GM21447 (cell line): ENCODE results near the gene NDST1.

Experiments used
- ATAC-seq: cut with Tn5 transposase; IDR thresholded peaks from one replicate; pipeline ENCODE4 v1.9.1; 2021; ENCODE audit not compliant: unreplicated experiment

Gene NDST1

GRCh38 chr5:150561571-150562275, 53.8 kb downstream of the NDST1 start:
- no peak for ATAC-seq

GRCh38 chr5:150562832-150563231, 54.9 kb downstream of the NDST1 start:
- ATAC-seq = no peak

GRCh38 chr5:150565868-150566267, 57.9 kb downstream of the NDST1 start:
- ATAC-seq = no peak

DNA sequence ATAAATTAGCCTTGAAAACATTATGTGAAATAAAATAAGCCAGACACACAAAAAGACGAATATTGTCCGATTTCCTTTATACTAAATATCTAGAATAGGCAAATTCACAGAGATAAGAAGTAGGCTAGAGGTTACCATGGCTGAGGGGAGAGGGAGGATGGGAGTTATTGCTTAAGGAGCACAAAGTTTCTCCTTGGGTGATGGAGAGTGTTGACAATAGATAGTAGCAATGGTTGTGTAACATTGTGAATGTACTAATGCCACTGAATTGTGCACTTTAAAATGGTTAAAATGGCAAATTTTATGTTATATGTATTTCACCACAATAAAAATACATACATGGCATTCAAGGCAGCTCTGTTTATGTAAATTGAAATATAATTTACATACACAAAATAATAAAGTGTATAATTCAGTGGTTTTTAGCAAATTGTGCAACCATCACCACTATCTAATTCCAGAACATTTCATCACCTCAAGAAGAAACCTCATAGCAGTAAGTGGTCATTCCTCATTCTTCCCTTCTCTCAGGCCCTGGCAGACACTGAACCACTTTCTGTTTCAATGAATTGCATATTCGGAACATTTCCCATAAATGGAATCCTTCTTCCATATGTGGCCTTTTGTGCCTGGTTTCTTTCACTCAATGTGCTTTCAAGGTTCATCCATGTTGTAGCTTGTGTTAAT, 59.2 kb downstream of the NDST1 start:
- ATAC-seq = no peak

DNA sequence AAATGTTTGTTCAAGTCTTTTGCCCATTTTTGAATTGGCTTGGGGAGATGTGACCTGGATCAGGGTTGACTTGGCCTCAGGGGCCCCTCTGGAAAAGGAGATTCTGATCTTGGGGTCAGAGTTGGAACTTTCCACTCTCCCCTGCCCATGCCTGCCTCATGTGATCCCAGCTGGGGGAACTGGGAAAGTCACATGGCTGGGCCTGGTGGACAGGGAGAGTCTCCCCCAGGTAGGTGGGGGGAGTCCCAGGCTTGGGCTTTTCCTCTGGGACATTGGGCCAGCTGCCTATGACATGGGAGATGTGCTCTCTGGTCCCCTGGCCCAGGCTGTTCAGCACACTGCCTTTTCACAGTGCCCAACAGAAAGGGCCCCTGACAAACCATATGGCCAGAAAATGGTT, 60.7 kb downstream of the NDST1 start:
- no peak for ATAC-seq

DNA sequence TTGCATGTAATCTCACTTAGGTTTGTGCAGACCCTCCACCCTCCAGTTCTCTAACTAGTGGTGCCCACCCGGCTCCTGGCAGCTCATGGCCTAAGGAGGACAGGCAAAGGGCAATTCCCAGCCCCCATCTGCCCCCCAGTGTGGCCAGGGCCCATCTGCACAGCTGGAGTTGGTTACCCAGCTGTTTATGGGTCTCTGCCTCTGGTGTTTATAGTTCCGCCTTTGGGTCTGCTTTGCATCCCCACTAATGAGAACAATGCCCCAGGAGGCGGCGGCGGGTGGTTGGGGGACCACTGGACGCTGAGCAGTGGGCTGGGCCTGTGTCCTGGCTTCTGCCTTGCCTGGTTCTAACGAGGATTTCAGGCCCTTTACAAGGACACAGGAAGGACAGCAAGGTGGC, 62.4 kb downstream of the NDST1 start:
- ATAC-seq = no peak

GRCh38 chr5:150571836-150572235, 63.9 kb downstream of the NDST1 start:
- ATAC-seq = no peak

GRCh38 chr5:150573216-150573615, 65.3 kb downstream of the NDST1 start:
- no peak for ATAC-seq

DNA sequence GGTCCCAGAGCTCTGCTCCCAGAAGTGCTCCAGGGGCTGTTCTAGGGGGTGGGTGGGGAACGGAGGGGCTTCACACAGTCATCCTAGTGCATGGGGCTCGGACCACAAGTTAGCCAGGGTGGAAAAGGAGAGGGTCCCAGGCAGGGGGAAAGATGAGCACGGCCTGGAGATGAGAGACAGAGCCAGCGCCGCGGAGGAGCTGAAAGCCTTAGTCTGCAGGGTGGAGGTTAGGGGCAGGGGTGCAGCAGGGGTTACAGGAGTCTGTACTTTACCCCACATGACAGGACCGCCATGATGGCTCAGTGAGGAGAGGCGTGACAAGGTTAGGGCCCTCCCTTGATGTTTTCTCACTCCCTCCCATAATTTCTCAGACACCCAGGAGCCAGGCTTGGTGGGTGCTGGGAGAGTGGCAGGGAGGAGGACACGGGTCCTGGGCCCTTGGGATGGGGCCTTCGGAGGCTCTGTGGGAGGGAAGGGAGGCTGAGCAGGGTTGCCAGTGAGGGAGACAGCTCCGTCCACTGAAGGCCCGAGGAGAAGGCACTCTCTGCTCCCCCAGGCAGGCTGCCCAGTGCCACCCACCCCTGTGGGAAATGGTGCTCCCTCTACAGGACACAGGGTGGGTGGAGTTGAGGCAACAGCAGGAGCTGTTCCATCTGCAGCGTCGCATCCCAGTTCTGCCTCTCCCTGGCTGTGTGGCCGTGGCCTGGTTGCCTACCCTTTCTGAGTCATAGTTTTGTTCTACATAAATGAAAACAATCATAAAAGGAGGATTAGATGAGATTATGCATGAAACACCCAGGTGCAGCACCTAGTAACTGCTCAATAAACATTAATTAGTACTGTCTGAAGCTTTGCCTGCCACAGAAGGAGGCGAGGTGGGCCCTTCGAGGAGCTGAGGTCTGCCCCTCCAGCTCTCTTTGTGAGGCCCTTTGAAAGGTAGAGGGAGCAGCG, 66.2 kb downstream of the NDST1 start:
- ATAC-seq = no peak

GRCh38 chr5:150574818-150575547, 67.1 kb downstream of the NDST1 start:
- no peak for ATAC-seq

- no peak for ATAC-seq
Measured at GRCh38 chr5:150575745-150576448, 68.0 kb downstream of the NDST1 start.

GRCh38 chr5:150576449-150576949, 68.6 kb downstream of the NDST1 start:
- ATAC-seq = no peak

- ATAC-seq = no peak
Measured at GRCh38 chr5:150577378-150578139, 69.6 kb downstream of the NDST1 start.

DNA sequence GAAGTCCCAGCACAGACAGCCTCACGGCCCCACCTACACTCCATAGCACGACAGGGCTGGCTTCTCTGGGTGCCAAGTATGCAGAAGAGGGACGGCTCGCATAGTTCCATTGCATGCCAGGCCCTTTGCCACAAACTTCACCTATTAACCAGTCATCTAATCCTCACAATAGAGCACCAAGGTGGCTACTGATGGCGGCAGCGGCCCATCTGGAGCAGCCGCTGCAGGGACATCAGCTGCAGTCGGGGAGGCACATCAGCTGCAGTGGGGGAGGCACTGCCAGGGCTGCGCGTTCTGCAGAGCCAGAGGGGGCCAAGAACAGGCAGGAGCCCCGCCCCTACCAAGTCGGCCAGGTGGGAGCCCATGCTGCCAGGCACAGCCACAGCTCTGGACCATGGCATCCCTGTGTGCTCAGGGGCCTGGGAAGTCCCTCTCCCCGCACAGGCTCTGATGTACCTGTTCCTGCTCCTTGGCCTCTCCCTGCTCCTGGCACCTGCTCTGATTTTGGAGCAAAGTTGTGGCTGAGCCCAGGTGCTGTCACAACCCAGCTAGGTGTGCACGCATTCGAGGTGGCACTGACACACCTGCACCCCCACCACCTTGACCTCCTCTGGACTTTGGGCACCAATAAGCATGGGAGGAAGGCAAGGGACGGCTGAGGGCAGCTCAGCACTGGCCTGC, 71.0 kb downstream of the NDST1 start:
- no peak for ATAC-seq

DNA sequence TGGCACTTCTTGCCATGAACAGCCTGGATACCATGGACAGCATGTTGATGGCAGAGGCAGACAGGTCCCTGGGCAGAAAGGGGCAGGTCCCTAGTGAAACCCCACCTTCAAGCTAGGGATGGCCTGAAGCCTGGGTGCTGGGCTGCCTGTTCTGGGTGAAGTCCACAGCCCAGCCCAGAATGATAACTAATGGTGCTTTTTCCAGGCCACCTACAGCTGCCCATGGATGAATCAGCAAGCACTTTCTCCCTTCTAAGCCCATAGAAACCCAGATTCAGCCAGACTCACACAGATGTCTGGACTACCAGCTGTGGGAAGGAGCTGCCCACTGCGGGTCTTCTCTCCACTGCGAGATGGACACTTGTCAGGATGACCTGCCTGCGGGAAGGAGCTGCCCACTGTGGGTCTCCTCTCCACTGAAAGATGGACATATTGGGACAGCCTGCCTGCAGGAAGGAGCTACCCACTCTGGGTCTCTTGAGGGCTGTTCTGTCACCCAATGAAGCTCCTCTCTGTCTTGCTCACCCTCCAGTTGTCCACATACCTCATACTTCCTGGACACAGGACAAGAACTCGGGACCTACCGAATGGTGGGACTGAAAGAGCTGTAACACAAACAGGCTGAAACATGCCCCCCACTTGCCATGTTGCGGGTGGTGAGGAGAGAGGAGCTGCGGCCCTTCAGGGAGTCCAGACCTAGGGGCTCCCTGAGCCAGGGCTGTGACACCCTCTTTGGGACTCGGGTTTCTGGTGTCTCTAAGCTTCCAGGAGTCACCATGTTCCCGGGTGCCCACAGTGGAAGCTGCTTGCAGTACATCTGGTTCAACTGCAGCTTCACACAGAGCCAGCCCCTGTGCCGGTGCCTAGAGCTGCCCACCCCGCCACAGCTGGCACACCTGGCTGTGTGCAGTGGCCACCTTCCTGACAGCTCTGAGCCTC, 71.8 kb downstream of the NDST1 start:
- no peak for ATAC-seq

DNA sequence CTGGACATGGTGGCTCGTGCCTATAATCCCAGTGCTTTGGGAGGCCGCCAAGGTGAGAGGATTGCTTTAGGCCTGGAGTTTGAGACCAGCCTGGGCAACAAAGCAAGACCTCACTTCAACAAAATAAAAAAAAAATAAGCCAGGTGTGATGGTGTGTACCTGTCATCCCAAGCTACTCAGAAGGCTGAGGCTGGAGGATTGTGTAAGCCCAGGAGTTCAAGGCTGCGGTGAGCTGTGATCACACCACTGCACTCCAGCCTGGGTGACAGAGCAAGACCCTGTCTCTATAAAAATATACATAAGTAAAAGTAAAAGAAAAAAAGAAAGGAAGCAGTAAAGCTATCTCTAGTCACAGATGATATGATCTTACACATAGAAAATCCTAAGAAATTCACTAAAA, 73.0 kb downstream of the NDST1 start:
- no peak for ATAC-seq

- ATAC-seq = no peak
Measured at GRCh38 chr5:150582241-150583109, 74.5 kb downstream of the NDST1 start.
